Trophoblast cell (in vitro differentiated cells and primary cell): ENCODE results near the gene PDE10A.

Source experiments
- DNase-seq, 2 donors: peaks; one replicate each; pipeline ENCODE4 v3.0.0-alpha.2; 2016
- H2AFZ ChIP-seq: 2 replicates; pipeline ENCODE4 v1.6.1; 2013; ENCODE audit warnings: low read length, moderate library complexity, mild to moderate bottlenecking; ENCODE audit not compliant: insufficient read depth, poor library complexity
- H2AK5ac ChIP-seq: 2 replicates; pipeline ENCODE4 v1.6.1; 2013; ENCODE audit warnings: mild to moderate bottlenecking, low read length
- H2BK120ac ChIP-seq: 2 replicates; pipeline ENCODE4 v1.6.1; 2013; ENCODE audit warnings: low read length, mild to moderate bottlenecking, moderate library complexity; ENCODE audit not compliant: insufficient read depth, poor library complexity
- H2BK12ac ChIP-seq: 2 replicates; pipeline ENCODE4 v1.6.1; 2013; ENCODE audit warnings: mild to moderate bottlenecking, low read length, moderate library complexity
- H2BK5ac ChIP-seq: 2 replicates; pipeline ENCODE4 v1.6.1; 2013; ENCODE audit warnings: low read length, low read depth, moderate library complexity, mild to moderate bottlenecking; ENCODE audit not compliant: poor library complexity
- H3K14ac ChIP-seq: 2 replicates; pipeline ENCODE4 v1.6.1; 2013; ENCODE audit warnings: mild to moderate bottlenecking, low read length
- H3K18ac ChIP-seq: 2 replicates; pipeline ENCODE4 v1.6.1; 2013; ENCODE audit warnings: mild to moderate bottlenecking, low read length
- H3K23ac ChIP-seq: 2 replicates; pipeline ENCODE4 v1.6.1; 2013; ENCODE audit warnings: low read length
- H3K27ac ChIP-seq: 2 replicates; pipeline ENCODE4 v1.5.1; 2013; ENCODE audit warnings: low read depth, mild to moderate bottlenecking, inconsistent platforms, low read length, moderate library complexity
- H3K27me3 ChIP-seq: 2 replicates; pipeline ENCODE4 v1.6.1; 2013; ENCODE audit warnings: inconsistent platforms, mild to moderate bottlenecking, low read length, moderate library complexity; ENCODE audit not compliant: insufficient read depth
- H3K36me3 ChIP-seq, 2 experiments: 1 replicate in 1 of 2; 2 replicates in 1 of 2; pipeline ENCODE4 v1.6.1; 2013; ENCODE audit warnings: low read length in 2 of 2, mild to moderate bottlenecking in 2 of 2, moderate library complexity in 1 of 2; ENCODE audit not compliant: insufficient read depth in 2 of 2, control insufficient read depth in 1 of 2
- H3K4ac ChIP-seq: 2 replicates; pipeline ENCODE4 v1.6.1; 2013; ENCODE audit warnings: low read depth, mild to moderate bottlenecking, low read length, moderate library complexity
- H3K4me1 ChIP-seq, 2 experiments: 1 replicate in 1 of 2; 2 replicates in 1 of 2; pipeline ENCODE4 v1.6.1; 2013; ENCODE audit warnings: low read length in 2 of 2, mild to moderate bottlenecking in 2 of 2, moderate library complexity in 1 of 2; ENCODE audit not compliant: insufficient read depth in 2 of 2, control insufficient read depth in 1 of 2
- H3K4me2 ChIP-seq: 2 replicates; pipeline ENCODE4 v1.6.1; 2013; ENCODE audit warnings: inconsistent platforms, mild to moderate bottlenecking, low read length, moderate library complexity
- H3K4me3 ChIP-seq: 2 replicates; pipeline ENCODE4 v1.5.1; 2013; ENCODE audit warnings: mild to moderate bottlenecking, low read depth, low read length, inconsistent platforms
- H3K79me1 ChIP-seq: one replicate; pipeline ENCODE4 v1.6.1; 2013; ENCODE audit warnings: low read length
- H3K79me2 ChIP-seq: 2 replicates; pipeline ENCODE4 v1.6.1; 2013; ENCODE audit warnings: low read length, mild to moderate bottlenecking; ENCODE audit not compliant: control insufficient read depth, insufficient read depth, poor library complexity
- H3K9ac ChIP-seq: 2 replicates; pipeline ENCODE4 v1.6.1; 2013; ENCODE audit warnings: mild to moderate bottlenecking, low read length
- H3K9me3 ChIP-seq: 2 replicates; pipeline ENCODE4 v1.6.1; 2013; ENCODE audit warnings: low read depth, mild to moderate bottlenecking, control low read depth, inconsistent platforms, low read length; ENCODE audit not compliant: insufficient read depth
- H4K12ac ChIP-seq: 2 replicates; pipeline ENCODE4 v1.6.1; 2013; ENCODE audit warnings: low read depth, mild to moderate bottlenecking, low read length, moderate library complexity
- H4K8ac ChIP-seq: 2 replicates; pipeline ENCODE4 v1.6.1; 2013; ENCODE audit warnings: low read depth, mild to moderate bottlenecking, low read length, moderate library complexity
- H4K91ac ChIP-seq: one replicate; pipeline ENCODE4 v1.6.1; 2013; ENCODE audit warnings: low read depth, mild to moderate bottlenecking, low read length, moderate library complexity
- WGBS: extraction: QIAGEN DNeasy Blood & Tissue Kit; methylation state at CpG from one replicate; pipeline ENCODE4 v1.1.7; 2013; ENCODE audit warnings: missing lambda C conversion rate; ENCODE audit not compliant: insufficient read length, insufficient coverage; ENCODE audit errors: extremely low coverage; 5-methylcytosine and 5-hydroxymethylcytosine counted together

PDE10A gene

GRCh38 chr6:165545806-165546205 is 117.2 kb downstream of the PDE10A start:
- H3K36me3 ChIP-seq: no peaks in the 10 kb centered on the region
- H3K23ac ChIP-seq: no peak overlapping the region
- no CpG with 5 or more reads among the region's 2 CpGs for WGBS
- no peak overlapping the region for H4K8ac ChIP-seq
- no peak overlapping the region for H3K27ac ChIP-seq
- DNase-seq: no peak
- H4K91ac ChIP-seq: no peak overlapping the region
- H3K79me1 ChIP-seq: no peaks in the 10 kb centered on the region
- no peak overlapping the region for H2BK12ac ChIP-seq
- H2AK5ac ChIP-seq: no peak overlapping the region
- no peak overlapping the region for H3K4me3 ChIP-seq
- no peaks in the 10 kb centered on the region for H3K9me3 ChIP-seq
- H2BK120ac ChIP-seq: no peak overlapping the region
- H2BK5ac ChIP-seq: no peak overlapping the region
- no peak overlapping the region for H3K4me2 ChIP-seq
- H4K12ac ChIP-seq: no peak overlapping the region
- H3K14ac ChIP-seq: no peak overlapping the region
- H3K9ac ChIP-seq: no peak overlapping the region
- H3K27me3 ChIP-seq: no peaks in the 10 kb centered on the region
- no peaks in the 10 kb centered on the region for H3K4me1 ChIP-seq
- no peak overlapping the region for H2AFZ ChIP-seq
- no peaks in the 10 kb centered on the region for H3K79me2 ChIP-seq
- no peak overlapping the region for H3K4ac ChIP-seq
- H3K18ac ChIP-seq: no peak overlapping the region

GRCh38 chr6:165543781-165544180 is 119.3 kb downstream of the PDE10A start:
- Histone ChIP-seq H3K4me1 (no peaks in the 10 kb centered on the region), H4K8ac (no peak overlapping the region), H3K27ac (no peak overlapping the region), H3K79me1 (no peaks in the 10 kb centered on the region), H3K23ac (no peak overlapping the region), H2AFZ (no peak overlapping the region), H3K9ac (no peak overlapping the region), H2BK12ac (no peak overlapping the region), H3K18ac (no peak overlapping the region), H3K4me2 (no peak overlapping the region), H4K91ac (no peak overlapping the region), H3K79me2 (no peaks in the 10 kb centered on the region), H4K12ac (no peak overlapping the region), H2BK120ac (no peak overlapping the region), H3K36me3 (peaks cover 0 to 1% of the 10 kb centered on the region in 2 experiments), H3K4ac (no peak overlapping the region), H3K14ac (no peak overlapping the region), H2BK5ac (no peak overlapping the region), H3K4me3 (no peak overlapping the region), H2AK5ac (no peak overlapping the region), H3K27me3 (no peaks in the 10 kb centered on the region), H3K9me3 (no peaks in the 10 kb centered on the region)
- no CpG with 5 or more reads among the region's 4 CpGs for WGBS
- peak in 1 of 2 donors; percentile 37 for DNase-seq

GRCh38 chr6:165536911-165537310 is 126.1 kb downstream of the PDE10A start:
- Histone ChIP-seq H3K9me3 (no peaks in the 10 kb centered on the region), H3K4me3 (no peak overlapping the region), H3K27me3 (no peaks in the 10 kb centered on the region), H3K14ac (no peak overlapping the region), H3K4me2 (no peak overlapping the region), H3K9ac (no peak overlapping the region), H2AK5ac (no peak overlapping the region), H3K79me2 (no peaks in the 10 kb centered on the region), H4K8ac (no peak overlapping the region), H3K23ac (no peak overlapping the region), H3K4me1 (no peaks in the 10 kb centered on the region), H3K18ac (no peak overlapping the region), H2BK5ac (no peak overlapping the region), H4K12ac (no peak overlapping the region), H3K79me1 (no peaks in the 10 kb centered on the region), H3K4ac (no peak overlapping the region), H3K36me3 (peaks cover 0 to 1% of the 10 kb centered on the region in 2 experiments), H2BK120ac (no peak overlapping the region), H2AFZ (no peak overlapping the region), H3K27ac (no peak overlapping the region), H4K91ac (no peak overlapping the region), H2BK12ac (no peak overlapping the region)
- DNase-seq: no peak
- no CpG with 5 or more reads among the region's 4 CpGs for WGBS

- H3K79me1 ChIP-seq: no peaks in the 10 kb centered on the region
- no peak overlapping the region for H3K4me2 ChIP-seq
- H3K18ac ChIP-seq: no peak overlapping the region
Measured at GRCh38 chr6:165519316-165519715, 143.7 kb downstream of the PDE10A start.

More at GRCh38 chr6:165519316-165519715, 143.7 kb downstream of the PDE10A start:
- no peak overlapping the region for H2BK12ac ChIP-seq
- H2BK5ac ChIP-seq: no peak overlapping the region
- H4K12ac ChIP-seq: no peak overlapping the region
- no peaks in the 10 kb centered on the region for H3K9me3 ChIP-seq
- no peak overlapping the region for H4K8ac ChIP-seq
- H3K4ac ChIP-seq: no peak overlapping the region
- H3K27ac ChIP-seq: no peak overlapping the region
- no peak overlapping the region for H3K14ac ChIP-seq
- no peaks in the 10 kb centered on the region for H3K36me3 ChIP-seq
- H3K79me2 ChIP-seq: no peaks in the 10 kb centered on the region
- H3K23ac ChIP-seq: no peak overlapping the region
- no peak overlapping the region for H2AFZ ChIP-seq
- no peaks in the 10 kb centered on the region for H3K4me1 ChIP-seq
- no peaks in the 10 kb centered on the region for H3K27me3 ChIP-seq
- no peak overlapping the region for H3K4me3 ChIP-seq
- no peak for DNase-seq
- no peak overlapping the region for H3K9ac ChIP-seq
- WGBS: no CpG with 5 or more reads among the region's 3 CpGs
- H2AK5ac ChIP-seq: no peak overlapping the region
- H2BK120ac ChIP-seq: no peak overlapping the region
- no peak overlapping the region for H4K91ac ChIP-seq
